ENCODE measurements around the gene DECR2. TPM values are rescaled to one million over a fixed set of nuclear protein-coding genes. Genes with fewer than 3 reads are reported as not detected.
"Not testable (repeated sequence)": the region's sequence is repeated elsewhere in the genome, so short reads cannot be mapped to it uniquely, and the experiment has no call there.

DECR2 gene
- total RNA-seq, 1 experiment from 2014 or later: 37.2 TPM

GRCh38 chr16:375927-376816 lies 25.5 kb upstream of the DECR2 start:
- no peaks in the 10 kb centered on the region for H3K4me1 Mint-ChIP-seq (ENCODE audit: insufficient read depth, unreplicated experiment)
- H3K27me3 Mint-ChIP-seq (ENCODE audit: insufficient read depth, unreplicated experiment): no peaks in the 10 kb centered on the region
- CTCF ChIA-PET: no interaction called here
- peaks cover 7% of the 10 kb centered on the region for H3K36me3 Mint-ChIP-seq (ENCODE audit: insufficient read depth, unreplicated experiment)
- H3K4me3 Mint-ChIP-seq (ENCODE audit: unreplicated experiment): no peak overlapping the region
- BruUV-seq (replicated peaks): no TSS peak
- DNase-seq (ENCODE audit: unreplicated experiment): no peak
- intact Hi-C loops (cut with micrococcal nuclease): no loop called here
- no peaks in the 10 kb centered on the region for H3K9me3 Mint-ChIP-seq (ENCODE audit: unreplicated experiment)
- POLR2A ChIA-PET: no interaction called here
- H3K27ac Mint-ChIP-seq (ENCODE audit: low read depth, unreplicated experiment): no peak overlapping the region
- no peak for TF ChIP-seq CTCF (IDR thresholded peaks at IDR 0.05; ENCODE audit: unreplicated experiment)

GRCh38 chr16:376817-377418 lies 24.8 kb upstream of the DECR2 start:
- TF ChIP-seq CTCF (IDR thresholded peaks at IDR 0.05; ENCODE audit: unreplicated experiment): no peak
- ChIA-PET POLR2A (no interaction called here), CTCF (no interaction called here)
- Mint-ChIP-seq H3K4me3 (ENCODE audit: unreplicated experiment) (no peak overlapping the region), H3K27ac (ENCODE audit: low read depth, unreplicated experiment) (no peak overlapping the region), H3K36me3 (ENCODE audit: insufficient read depth, unreplicated experiment) (peaks cover 7% of the 10 kb centered on the region), H3K27me3 (ENCODE audit: insufficient read depth, unreplicated experiment) (no peaks in the 10 kb centered on the region), H3K9me3 (ENCODE audit: unreplicated experiment) (no peaks in the 10 kb centered on the region), H3K4me1 (ENCODE audit: insufficient read depth, unreplicated experiment) (no peaks in the 10 kb centered on the region)
- intact Hi-C loops (cut with micrococcal nuclease): no loop called here
- no peak for DNase-seq (ENCODE audit: unreplicated experiment)
- no TSS peak for BruUV-seq (replicated peaks)

GRCh38 chr16:377419-377951 lies 24.2 kb upstream of the DECR2 start:
- no peak for TF ChIP-seq CTCF (IDR thresholded peaks at IDR 0.05; ENCODE audit: unreplicated experiment)
- ChIA-PET POLR2A (no interaction called here), CTCF (no interaction called here)
- DNase-seq (ENCODE audit: unreplicated experiment): no peak
- intact Hi-C loops (cut with micrococcal nuclease): no loop called here
- Mint-ChIP-seq H3K27ac (ENCODE audit: low read depth, unreplicated experiment) (no peak overlapping the region), H3K36me3 (ENCODE audit: insufficient read depth, unreplicated experiment) (peaks cover 7% of the 10 kb centered on the region), H3K27me3 (ENCODE audit: insufficient read depth, unreplicated experiment) (no peaks in the 10 kb centered on the region), H3K4me1 (ENCODE audit: insufficient read depth, unreplicated experiment) (no peaks in the 10 kb centered on the region), H3K4me3 (ENCODE audit: unreplicated experiment) (no peak overlapping the region), H3K9me3 (ENCODE audit: unreplicated experiment) (no peaks in the 10 kb centered on the region)
- BruUV-seq (replicated peaks): no TSS peak

- H3K4me1 Mint-ChIP-seq (ENCODE audit: insufficient read depth, unreplicated experiment); H3K36me3 Mint-ChIP-seq (ENCODE audit: insufficient read depth, unreplicated experiment); H3K27ac Mint-ChIP-seq (ENCODE audit: low read depth, unreplicated experiment); H3K27me3 Mint-ChIP-seq (ENCODE audit: insufficient read depth, unreplicated experiment); H3K4me3 Mint-ChIP-seq (ENCODE audit: unreplicated experiment); H3K9me3 Mint-ChIP-seq (ENCODE audit: unreplicated experiment); BruUV-seq (replicated peaks); intact Hi-C loops (cut with micrococcal nuclease); DNase-seq (ENCODE audit: unreplicated experiment); POLR2A ChIA-PET: not testable (repeated sequence)
- CTCF ChIA-PET: interaction anchor here (1.6 kb wide), 1 partner anchor 16 kb away, joined by 5 read pairs; no protein-coding TSS in a partner anchor
Observed at GRCh38 chr16:378113-378820, 23.4 kb upstream of the DECR2 start.
